Effector CD4-positive, alpha-beta T cell (primary cell): Measurements from ENCODE around the gene SLC25A17.
"Not testable (repeated sequence)": the region's sequence is repeated elsewhere in the genome, so short reads cannot be mapped to it uniquely, and the experiment has no call there.

Source experiments
- DNase-seq: peaks from one replicate; pipeline ENCODE4 v3.0.0-alpha.2; 2020

SLC25A17 gene

GRCh38 chr22:40818192-40818746, 877 bp downstream of the SLC25A17 start:
- DNase-seq: no peak

- no peak for DNase-seq
These were observed 1.4 kb downstream of the SLC25A17 start for GRCh38 chr22:40817737-40818136.

DNA sequence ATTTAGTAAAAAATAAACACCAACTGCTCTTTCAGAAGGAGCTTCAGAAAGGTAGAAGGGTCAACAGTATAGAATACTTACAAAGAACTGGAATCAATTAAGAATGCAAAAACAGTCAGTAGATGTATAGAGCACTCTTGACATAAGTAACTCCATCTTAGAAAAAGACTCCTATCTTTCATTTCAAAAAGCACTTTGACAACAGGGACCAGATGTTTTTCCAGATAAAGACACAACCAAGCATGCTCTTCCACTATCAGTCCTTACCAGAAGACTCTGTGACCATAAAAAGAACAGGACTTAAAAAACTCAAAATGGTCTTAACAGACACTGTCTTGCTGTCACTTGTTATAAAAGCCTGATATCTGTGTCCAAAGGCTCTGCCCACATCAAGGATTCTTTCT, 5.2 kb downstream of the SLC25A17 start:
- no peak for DNase-seq

GRCh38 chr22:40808018-40808841, 10.9 kb downstream of the SLC25A17 start:
- DNase-seq: no peak

DNA sequence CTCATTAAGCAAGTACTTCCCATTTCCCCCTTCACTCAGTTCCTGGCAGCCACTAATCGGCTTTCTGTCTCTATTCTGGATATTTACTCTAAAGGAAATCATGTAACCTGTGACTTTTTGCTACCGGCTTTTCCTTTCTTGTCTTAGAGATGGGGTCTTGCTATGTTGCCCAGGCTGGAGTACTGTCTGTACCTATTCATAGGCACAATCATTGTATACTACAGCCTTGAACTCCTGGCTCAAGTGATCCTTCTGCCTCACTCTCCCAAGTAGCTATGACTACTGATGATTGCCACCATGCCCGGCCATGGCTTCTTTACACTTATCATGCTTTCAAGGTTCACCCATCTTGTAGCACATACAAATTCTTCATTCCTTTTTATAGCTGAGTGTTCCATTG, 12.4 kb downstream of the SLC25A17 start:
- DNase-seq: no peak

GRCh38 chr22:40805699-40806203, 13.4 kb downstream of the SLC25A17 start:
- no peak for DNase-seq

- DNase-seq: no peak
These were observed 13.9 kb downstream of the SLC25A17 start for GRCh38 chr22:40805239-40805638.

DNA sequence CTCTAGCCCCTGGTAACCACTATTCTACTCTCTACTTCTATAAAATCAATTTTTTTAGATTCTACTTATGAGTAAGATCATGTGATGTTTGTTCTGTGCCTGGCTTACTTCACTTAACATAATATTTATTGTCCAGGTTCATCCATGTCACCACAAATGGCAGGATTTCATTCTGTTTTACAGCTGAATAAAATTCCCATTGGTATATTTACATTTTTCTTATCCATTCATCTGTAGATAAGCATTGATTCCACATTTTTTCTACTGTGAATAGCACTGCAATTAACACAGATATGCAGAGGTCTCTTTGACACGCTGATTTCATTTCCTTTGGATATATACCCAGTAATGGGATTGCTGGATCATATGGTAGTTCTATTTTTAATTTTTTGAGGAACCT, 15.8 kb downstream of the SLC25A17 start:
- no peak for DNase-seq

- DNase-seq: no peak
These were observed 20.1 kb downstream of the SLC25A17 start for GRCh38 chr22:40799008-40799407.

GRCh38 chr22:40797427-40797826, 21.7 kb downstream of the SLC25A17 start:
- no peak for DNase-seq

GRCh38 chr22:40792451-40792850, 26.7 kb downstream of the SLC25A17 start:
- no peak for DNase-seq

- DNase-seq: no peak
These were observed 27.9 kb downstream of the SLC25A17 start for GRCh38 chr22:40791241-40791640.

GRCh38 chr22:40789131-40789530, 30.0 kb downstream of the SLC25A17 start:
- DNase-seq: no peak

DNA sequence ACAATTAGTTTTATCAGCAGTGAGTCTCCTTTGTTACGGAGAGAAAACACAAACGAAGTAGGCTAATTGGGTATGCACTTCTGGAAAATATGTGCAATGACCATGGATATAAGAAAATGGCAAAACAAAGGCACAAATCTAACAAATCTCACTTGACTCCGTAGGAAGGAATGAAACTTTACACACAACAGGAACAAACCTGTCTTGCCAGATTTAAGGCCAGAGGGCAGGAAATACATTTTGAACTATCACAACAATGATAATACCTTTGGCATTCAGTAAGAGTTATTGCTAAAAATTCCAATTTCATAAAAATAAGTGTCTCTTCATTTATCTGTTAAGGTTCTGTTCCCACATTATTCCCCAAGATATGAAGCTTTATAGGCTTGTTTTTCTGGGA, 36.6 kb downstream of the SLC25A17 start:
- no peak for DNase-seq

GRCh38 chr22:40781749-40782148, 37.4 kb downstream of the SLC25A17 start:
- DNase-seq: not testable (repeated sequence)

DNA sequence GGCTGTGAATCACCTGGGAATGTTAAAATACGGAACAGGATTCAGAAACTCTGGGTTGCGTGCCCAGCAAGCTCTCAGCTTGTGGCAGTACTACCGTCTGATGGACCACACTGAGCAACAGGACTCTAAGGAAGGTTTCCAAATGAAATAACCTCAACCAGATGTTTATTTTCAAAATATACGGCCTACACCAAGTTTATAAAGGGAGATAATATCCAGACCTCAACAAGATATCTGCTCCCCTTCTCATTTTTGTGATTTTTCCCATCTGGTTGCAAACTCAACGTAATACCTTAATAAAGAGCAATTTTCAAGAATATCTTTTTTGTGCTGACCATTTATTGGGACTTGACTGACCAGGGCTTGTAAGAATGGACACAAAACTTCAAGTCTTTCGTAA, 49.4 kb downstream of the SLC25A17 start:
- no peak for DNase-seq

- no peak for DNase-seq
These were observed 50.9 kb downstream of the SLC25A17 start for GRCh38 chr22:40768206-40768605.

DNA sequence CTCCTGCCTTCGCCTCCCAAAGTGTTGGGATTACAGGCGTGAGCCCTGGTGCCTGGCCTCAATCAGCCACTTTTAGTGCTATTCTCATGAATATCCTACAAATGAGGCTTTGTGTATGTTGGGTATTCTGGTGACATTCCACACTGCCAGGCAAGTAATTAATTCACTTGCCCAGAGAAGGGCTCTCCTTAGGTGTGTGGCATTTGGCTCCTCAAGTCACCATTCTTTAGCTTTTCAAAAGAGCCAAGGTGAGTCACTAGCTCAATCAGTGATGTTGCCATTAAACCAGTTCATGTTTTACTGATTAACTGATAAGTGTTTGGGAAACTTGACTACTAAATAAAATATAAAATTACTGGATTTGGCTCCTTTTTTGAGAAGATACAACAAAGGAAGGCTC, 52.2 kb downstream of the SLC25A17 start:
- no peak for DNase-seq

GRCh38 chr22:40764763-40765441, 54.2 kb downstream of the SLC25A17 start:
- no peak for DNase-seq

DNA sequence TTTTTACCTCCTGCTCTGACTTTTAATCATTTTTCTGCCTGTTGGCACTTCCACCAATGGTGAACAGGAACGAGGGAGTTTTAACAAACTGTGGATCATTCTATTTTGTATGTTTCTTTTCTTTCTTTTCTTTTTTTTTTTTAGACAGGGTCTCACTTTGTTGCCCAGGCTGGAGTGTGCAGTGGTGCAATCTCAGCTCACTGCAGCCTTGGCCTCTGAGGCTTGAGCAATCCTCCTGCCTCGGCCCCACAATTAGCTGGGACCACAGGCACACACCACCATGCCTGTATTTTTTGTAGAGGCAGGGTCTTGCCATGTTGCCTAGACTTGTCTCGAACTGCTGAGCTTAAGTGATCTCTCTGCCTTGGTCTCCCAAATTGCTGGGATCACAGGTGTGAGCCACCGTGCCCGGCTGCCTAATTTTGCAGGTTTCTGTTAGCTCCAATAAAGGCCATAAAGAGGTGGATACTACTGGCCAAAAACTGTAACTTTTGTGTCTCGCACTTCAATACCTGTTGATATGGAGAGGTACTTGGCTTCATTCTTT, 59.8 kb downstream of the SLC25A17 start:
- no peak for DNase-seq

- DNase-seq: not testable (repeated sequence)
These were observed 60.3 kb downstream of the SLC25A17 start for GRCh38 chr22:40758851-40759250.

- DNase-seq: no peak
These were observed 60.8 kb downstream of the SLC25A17 start for GRCh38 chr22:40758390-40758789.

DNA sequence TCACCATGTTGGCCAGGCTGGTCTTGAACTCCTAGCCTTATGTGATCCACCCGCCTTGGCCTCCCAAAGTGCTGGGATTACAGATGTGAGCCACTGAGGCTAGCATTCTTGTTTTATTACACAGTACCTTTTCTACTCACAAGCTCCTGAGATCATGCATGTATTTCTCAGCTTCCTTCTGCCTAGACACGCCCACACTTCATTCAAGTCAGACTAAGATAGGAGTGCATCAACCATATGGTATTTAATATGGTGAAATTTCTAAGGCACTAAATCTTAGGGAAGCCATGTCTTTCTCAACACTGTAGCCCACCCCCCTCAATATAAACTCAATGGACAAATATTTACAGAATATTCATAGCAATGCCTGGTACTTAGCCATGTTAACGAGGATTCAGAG, 62.1 kb downstream of the SLC25A17 start:
- no peak for DNase-seq

DNA sequence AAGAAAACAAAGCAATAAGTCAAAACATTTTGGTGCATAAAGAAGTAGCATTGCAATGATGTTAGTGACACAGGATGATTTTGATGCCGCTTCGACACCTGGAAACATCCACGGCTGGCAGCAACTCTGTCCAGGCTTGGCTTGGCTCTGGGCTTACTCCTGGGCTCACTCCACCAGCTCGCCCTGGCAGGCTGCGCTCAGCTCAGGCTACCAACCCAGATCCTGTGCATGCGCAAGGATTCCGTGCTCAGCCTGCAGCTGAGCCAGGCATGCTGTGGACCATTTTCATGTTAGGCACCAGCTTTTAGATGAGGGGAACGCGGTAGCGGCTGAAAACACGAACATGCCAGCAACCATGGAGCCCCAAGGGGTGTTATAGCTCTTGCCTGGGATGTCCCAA, 66.0 kb downstream of the SLC25A17 start:
- DNase-seq: no peak
